Cardiac fibroblast (primary cell): ENCODE measurements around the gene ADAM29.
"Not testable (repeated sequence)": the region's sequence is repeated elsewhere in the genome, so short reads cannot be mapped to it uniquely, and the experiment has no call there.

ENCODE experiments used
- DNase-seq, 2 donors: peaks; one replicate each; pipeline versions ENCODE4 v3.0.0 to v3.0.0-alpha.2; 2010; ENCODE audit warnings: low read depth in 2 of 2
- H3K4me3 ChIP-seq, 2 donors: replicated peaks in 1 of 2; 1 replicate in 1 of 2; 2 replicates in 1 of 2; pipeline ENCODE4 v1.5.1; 2011; ENCODE audit warnings: low read depth in 2 of 2, low read length in 2 of 2, mild to moderate bottlenecking in 2 of 2, moderate library complexity in 1 of 2
- CTCF ChIP-seq: IDR thresholded peaks from one replicate; pipeline ENCODE4 v1.5.1; 2011; ENCODE audit warnings: low read depth, mild to moderate bottlenecking, low read length, inconsistent platforms

Gene ADAM29

GRCh38 chr4:174989791-174990190 is 71.6 kb downstream of the ADAM29 start:
- TF ChIP-seq CTCF = no peak
- no peak overlapping the region for H3K4me3 ChIP-seq
- DNase-seq = no peak

GRCh38 chr4:174993916-174994315 is 75.8 kb downstream of the ADAM29 start:
- DNase-seq = no peak
- no peak for TF ChIP-seq CTCF
- H3K4me3 ChIP-seq = no peak overlapping the region

GRCh38 chr4:174996079-174996478 is 77.9 kb downstream of the ADAM29 start:
- TF ChIP-seq CTCF = no peak
- DNase-seq = no peak
- H3K4me3 ChIP-seq = no peak overlapping the region

GRCh38 chr4:174999407-174999806 is 81.2 kb downstream of the ADAM29 start:
- no peak overlapping the region for H3K4me3 ChIP-seq
- no peak for TF ChIP-seq CTCF
- peak in 1 of 2 donors; percentile 3 for DNase-seq

GRCh38 chr4:175017751-175018150 is 99.6 kb downstream of the ADAM29 start:
- DNase-seq = no peak
- H3K4me3 ChIP-seq = no peak overlapping the region
- TF ChIP-seq CTCF = no peak

GRCh38 chr4:175019447-175019846 is 101.3 kb downstream of the ADAM29 start:
- not testable (repeated sequence) for H3K4me3 ChIP-seq, DNase-seq
